ENCODE results near the gene USP19. TPM values are rescaled to one million over a fixed set of nuclear protein-coding genes. Genes with fewer than 3 reads are reported as not detected.

Gene USP19
- total RNA-seq, 4 donors from 2014 or later = 21.5 to 66.6 (median 43.6) TPM

Small RNAs within 50 kb of the gene (microRNA-seq; reads per million reads assigned to microRNA genes)
- gene MIR6890 (ENCODE audit: borderline microRNAs expressed, borderline replicate concordance) = not detected

Small RNAs within 50 kb of the gene (small RNA-seq; reads per million reads assigned to genes)
- not detected for gene RN7SL182P

Other genes with a start within 250 kb of the USP19 start
- gene SLC25A20, start 221.9 kb downstream of the USP19 start, total RNA-seq = 10 to 100 TPM in 2 of 4 donors, 1 to 10 TPM in 2; 7.7 to 41.8 (median 15.3) TPM
- 100 to 1,000 TPM in 1 of 4 donors, 10 to 100 TPM in 3; 37.4 to 102 (median 79.9) TPM for gene ARIH2, start 202.0 kb downstream of the USP19 start, total RNA-seq
- gene P4HTM, start 130.6 kb downstream of the USP19 start, total RNA-seq = 10 to 100 TPM; 35.0 to 81.5 (median 51.1) TPM
- 100 to 1,000 TPM in 3 of 4 donors, 10 to 100 TPM in 1; 50.0 to 243 (median 122) TPM for gene WDR6, start 113.4 kb downstream of the USP19 start, total RNA-seq
- 10 to 100 TPM; 13.8 to 93.0 (median 27.7) TPM for gene DALRD3, start 102.2 kb downstream of the USP19 start, total RNA-seq
- 10 to 100 TPM in 3 of 4 donors, 1 to 10 TPM in 1; 8.8 to 96.6 (median 30.3) TPM for gene NDUFAF3, start 98.7 kb downstream of the USP19 start, total RNA-seq
- 100 to 1,000 TPM in 3 of 4 donors, 10 to 100 TPM in 1; 53.0 to 273 (median 163) TPM for gene IMPDH2, start 91.4 kb downstream of the USP19 start, total RNA-seq
- gene QRICH1, start 26.8 kb downstream of the USP19 start, total RNA-seq = 100 to 1,000 TPM in 2 of 4 donors, 10 to 100 TPM in 2; 69.0 to 140 (median 104) TPM
- 100 to 1,000 TPM; 124 to 280 (median 161) TPM for gene QARS1, start 16.1 kb downstream of the USP19 start, total RNA-seq
- 100 to 1,000 TPM; 387 to 604 (median 509) TPM for gene LAMB2, start 12.2 kb upstream of the USP19 start, total RNA-seq
- gene CCDC71, start 45.5 kb upstream of the USP19 start, total RNA-seq = 10 to 100 TPM in 3 of 4 donors, 1 to 10 TPM in 1; 9.2 to 58.2 (median 31.3) TPM
- gene KLHDC8B, start 50.8 kb upstream of the USP19 start, total RNA-seq = 10 to 100 TPM in 3 of 4 donors, 1 to 10 TPM in 1; 7.7 to 67.6 (median 39.4) TPM
- 1 to 10 TPM; 1.5 to 9.0 (median 4.9) TPM for gene C3orf62, start 156.4 kb upstream of the USP19 start, total RNA-seq
- 10 to 100 TPM in 3 of 4 donors, 1 to 10 TPM in 1; 9.2 to 78.3 (median 28.8) TPM for gene USP4, start 219.2 kb upstream of the USP19 start, total RNA-seq
- 100 to 1,000 TPM in 2 of 4 donors, 10 to 100 TPM in 2; 40.2 to 450 (median 81.2) TPM for gene GPX1, start 237.5 kb upstream of the USP19 start, total RNA-seq

Measured in uterus (tissue), 4 donors.